ENCODE results near the gene JMJD4.

- TF ChIP-seq EZH2 (IDR thresholded peaks at IDR 0.05; ENCODE audit: borderline replicate concordance, low read length) = no peak
- no peak for TF ChIP-seq CTCF (conservative IDR thresholded peaks at IDR 0.05 in 1 of 2, IDR thresholded peaks at IDR 0.05 in 1 of 2; ENCODE audit: extremely low read depth in 1 of 2, insufficient read depth in 1 of 2, low read depth in 1 of 2, low read length in 2 of 2)
Observed at GRCh38 chr1:227734546-227734855, 601 bp downstream of the JMJD4 start.

All from mammary epithelial cell (primary cell).